ENCODE measurements around the gene GSTA5. TPM values are rescaled to one million over a fixed set of nuclear protein-coding genes. Genes with fewer than 3 reads are reported as not detected.

GSTA5 gene
- total RNA-seq, 1 experiment from 2014 or later, result not detected

DNA sequence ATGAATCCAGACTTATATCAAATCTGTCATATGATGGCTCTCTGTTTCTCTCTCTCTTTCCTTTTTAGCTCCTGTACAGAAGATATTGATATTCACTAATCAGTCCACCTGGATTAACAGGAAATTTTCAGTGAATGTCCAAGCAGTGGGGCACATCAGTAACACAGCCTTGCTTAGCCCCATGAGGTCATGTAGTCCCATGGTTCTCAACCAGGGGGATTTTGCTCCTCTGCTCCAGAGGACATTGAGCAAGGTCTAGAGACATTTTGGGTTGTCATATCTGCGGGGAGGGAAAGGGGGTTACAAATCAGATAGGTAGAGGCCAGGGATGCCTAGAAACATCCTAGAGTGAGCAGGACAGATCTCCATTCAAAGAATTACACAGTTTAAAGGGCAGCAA lies 37.8 kb downstream of the GSTA5 start:
- Mint-ChIP-seq H3K4me1 (peaks cover 7% of the 10 kb centered on the region), H3K4me3 (no peak overlapping the region), H3K9me3 (no peaks in the 10 kb centered on the region), H3K36me3 (no peaks in the 10 kb centered on the region), H3K27ac (no peak overlapping the region), H3K27me3 (ENCODE audit: low read depth) (peaks cover 6% of the 10 kb centered on the region)
- no peak for ATAC-seq
- TF ChIP-seq ZNF232 (CRISPR knock-in tag; IDR thresholded peaks at IDR 0.05), result no peak
- TF ChIP-seq, protein P1, sequence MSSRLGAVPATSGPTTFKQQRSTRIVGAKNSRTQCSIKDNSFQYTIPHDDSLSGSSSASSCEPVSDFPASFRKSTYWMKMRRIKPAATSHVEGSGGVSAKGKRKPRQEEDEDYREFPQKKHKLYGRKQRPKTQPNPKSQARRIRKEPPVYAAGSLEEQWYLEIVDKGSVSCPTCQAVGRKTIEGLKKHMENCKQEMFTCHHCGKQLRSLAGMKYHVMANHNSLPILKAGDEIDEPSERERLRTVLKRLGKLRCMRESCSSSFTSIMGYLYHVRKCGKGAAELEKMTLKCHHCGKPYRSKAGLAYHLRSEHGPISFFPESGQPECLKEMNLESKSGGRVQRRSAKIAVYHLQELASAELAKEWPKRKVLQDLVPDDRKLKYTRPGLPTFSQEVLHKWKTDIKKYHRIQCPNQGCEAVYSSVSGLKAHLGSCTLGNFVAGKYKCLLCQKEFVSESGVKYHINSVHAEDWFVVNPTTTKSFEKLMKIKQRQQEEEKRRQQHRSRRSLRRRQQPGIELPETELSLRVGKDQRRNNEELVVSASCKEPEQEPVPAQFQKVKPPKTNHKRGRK (CRISPR knock-in tag; IDR thresholded peaks at IDR 0.05; ENCODE audit: borderline replicate concordance), result no peak
- no peak for TF ChIP-seq CBFB (CRISPR knock-in tag; IDR thresholded peaks at IDR 0.05; ENCODE audit: low read depth)
- TF ChIP-seq GRHL2 (CRISPR knock-in tag; IDR thresholded peaks at IDR 0.05; ENCODE audit: insufficient replicate concordance, severe bottlenecking), result no peak
- TF ChIP-seq MYBL2 (CRISPR knock-in tag; IDR thresholded peaks at IDR 0.05), result no peak
- TF ChIP-seq PRRX2 (CRISPR knock-in tag; IDR thresholded peaks at IDR 0.05), result no peak
- TF ChIP-seq ETV6 (CRISPR knock-in tag; IDR thresholded peaks at IDR 0.05), result no peak
- no peak for TF ChIP-seq FOXP1 (CRISPR knock-in tag; IDR thresholded peaks at IDR 0.05; ENCODE audit: borderline replicate concordance)
- no peak for TF ChIP-seq SOX15 (CRISPR knock-in tag; IDR thresholded peaks at IDR 0.05)
- no peak for TF ChIP-seq CREM (CRISPR knock-in tag; IDR thresholded peaks at IDR 0.05)
- TF ChIP-seq, protein P2, sequence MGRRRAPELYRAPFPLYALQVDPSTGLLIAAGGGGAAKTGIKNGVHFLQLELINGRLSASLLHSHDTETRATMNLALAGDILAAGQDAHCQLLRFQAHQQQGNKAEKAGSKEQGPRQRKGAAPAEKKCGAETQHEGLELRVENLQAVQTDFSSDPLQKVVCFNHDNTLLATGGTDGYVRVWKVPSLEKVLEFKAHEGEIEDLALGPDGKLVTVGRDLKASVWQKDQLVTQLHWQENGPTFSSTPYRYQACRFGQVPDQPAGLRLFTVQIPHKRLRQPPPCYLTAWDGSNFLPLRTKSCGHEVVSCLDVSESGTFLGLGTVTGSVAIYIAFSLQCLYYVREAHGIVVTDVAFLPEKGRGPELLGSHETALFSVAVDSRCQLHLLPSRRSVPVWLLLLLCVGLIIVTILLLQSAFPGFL (CRISPR knock-in tag; IDR thresholded peaks at IDR 0.05; ENCODE audit: borderline replicate concordance), result no peak
- TF ChIP-seq, protein P3, sequence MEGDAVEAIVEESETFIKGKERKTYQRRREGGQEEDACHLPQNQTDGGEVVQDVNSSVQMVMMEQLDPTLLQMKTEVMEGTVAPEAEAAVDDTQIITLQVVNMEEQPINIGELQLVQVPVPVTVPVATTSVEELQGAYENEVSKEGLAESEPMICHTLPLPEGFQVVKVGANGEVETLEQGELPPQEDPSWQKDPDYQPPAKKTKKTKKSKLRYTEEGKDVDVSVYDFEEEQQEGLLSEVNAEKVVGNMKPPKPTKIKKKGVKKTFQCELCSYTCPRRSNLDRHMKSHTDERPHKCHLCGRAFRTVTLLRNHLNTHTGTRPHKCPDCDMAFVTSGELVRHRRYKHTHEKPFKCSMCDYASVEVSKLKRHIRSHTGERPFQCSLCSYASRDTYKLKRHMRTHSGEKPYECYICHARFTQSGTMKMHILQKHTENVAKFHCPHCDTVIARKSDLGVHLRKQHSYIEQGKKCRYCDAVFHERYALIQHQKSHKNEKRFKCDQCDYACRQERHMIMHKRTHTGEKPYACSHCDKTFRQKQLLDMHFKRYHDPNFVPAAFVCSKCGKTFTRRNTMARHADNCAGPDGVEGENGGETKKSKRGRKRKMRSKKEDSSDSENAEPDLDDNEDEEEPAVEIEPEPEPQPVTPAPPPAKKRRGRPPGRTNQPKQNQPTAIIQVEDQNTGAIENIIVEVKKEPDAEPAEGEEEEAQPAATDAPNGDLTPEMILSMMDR (IDR thresholded peaks at IDR 0.05), result no peak
- no peak for TF ChIP-seq KAT7 (CRISPR knock-in tag; IDR thresholded peaks at IDR 0.05; ENCODE audit: borderline replicate concordance)
- no peak for TF ChIP-seq TCF7 (CRISPR knock-in tag; IDR thresholded peaks at IDR 0.05; ENCODE audit: low read depth)
- TF ChIP-seq ZNF416 (CRISPR knock-in tag; IDR thresholded peaks at IDR 0.05), result no peak
- TF ChIP-seq SMAD3 (CRISPR knock-in tag; IDR thresholded peaks at IDR 0.05; ENCODE audit: borderline replicate concordance), result no peak
- TF ChIP-seq, protein P4, sequence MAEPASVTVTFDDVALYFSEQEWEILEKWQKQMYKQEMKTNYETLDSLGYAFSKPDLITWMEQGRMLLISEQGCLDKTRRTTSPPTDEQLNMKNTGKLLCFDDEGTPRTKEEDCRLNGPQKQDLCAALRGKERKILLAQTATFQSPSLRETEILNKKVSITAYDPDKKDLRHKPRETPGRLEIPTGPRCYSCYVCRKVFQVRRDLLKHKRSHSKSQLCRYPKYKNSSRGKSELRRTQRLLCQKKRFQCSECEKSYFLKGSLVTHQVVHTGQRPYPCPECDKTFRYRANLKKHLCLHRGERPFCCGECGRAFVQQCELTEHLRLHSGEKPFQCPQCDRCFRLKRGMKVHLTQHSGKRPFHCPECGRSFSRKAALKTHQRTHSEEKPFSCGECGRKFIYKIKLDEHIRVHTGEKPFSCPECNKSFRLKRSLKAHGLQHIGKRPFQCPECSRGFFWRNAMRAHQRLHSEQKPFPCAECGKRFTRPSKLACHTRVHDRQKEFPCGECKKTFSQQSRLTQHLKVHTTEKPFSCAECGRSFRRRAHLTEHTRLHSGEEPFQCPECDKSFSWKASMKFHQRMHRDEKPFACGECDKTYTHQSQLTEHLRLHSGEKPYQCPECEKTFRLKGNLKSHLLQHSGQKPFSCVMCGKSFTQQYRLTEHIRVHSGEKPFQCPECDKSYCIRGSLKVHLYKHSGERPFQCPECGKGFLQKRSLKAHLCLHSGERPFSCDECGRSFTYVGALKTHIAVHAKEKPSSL (CRISPR knock-in tag; conservative IDR thresholded peaks at IDR 0.05), result no peak
- no peak for TF ChIP-seq RORB (CRISPR knock-in tag; IDR thresholded peaks at IDR 0.05)
- ChIA-PET CTCF (interaction anchor here (1.5 kb wide), 1 partner anchor 78 kb away, joined by 7 read pairs; no protein-coding TSS in a partner anchor), POLR2A (no interaction called here)
- no peak for DNase-seq (ENCODE audit: low spot score)

DNA sequence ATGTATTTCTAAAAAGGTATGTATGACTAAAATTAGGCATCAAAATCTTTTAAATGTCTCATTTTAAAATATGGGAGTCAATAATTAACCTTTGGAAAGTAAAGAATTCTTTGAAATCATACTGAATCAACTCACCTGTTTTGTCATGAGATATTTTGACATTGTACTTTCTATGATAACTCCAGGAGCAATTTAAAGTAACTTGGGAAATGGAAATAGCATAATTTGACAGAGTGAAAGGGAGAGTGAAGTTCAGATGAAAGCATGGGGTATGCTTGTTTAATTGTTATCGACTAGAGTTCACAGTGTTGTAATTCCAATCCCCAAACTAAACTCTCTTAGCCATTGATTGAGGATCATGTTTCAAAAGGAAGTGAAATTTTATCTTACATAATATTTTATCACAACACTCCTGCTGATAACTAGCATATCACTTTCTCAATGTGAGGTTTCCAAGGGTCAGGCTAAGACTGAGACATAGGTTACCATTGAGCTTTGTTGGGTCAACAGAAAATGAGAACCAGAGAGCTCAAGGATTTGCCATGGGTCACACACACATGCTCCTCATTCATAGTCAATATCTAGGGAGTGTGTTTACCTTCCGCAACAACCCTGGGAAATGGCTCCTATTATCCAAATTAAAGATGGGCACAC lies 39.3 kb downstream of the GSTA5 start:
- Mint-ChIP-seq H3K4me3 (no peak overlapping the region), H3K4me1 (peaks cover 7% of the 10 kb centered on the region), H3K27me3 (ENCODE audit: low read depth) (peaks cover 3% of the 10 kb centered on the region; the same call in 1 of the 2 replicates), H3K27ac (no peak overlapping the region), H3K36me3 (no peaks in the 10 kb centered on the region), H3K9me3 (no peaks in the 10 kb centered on the region)
- ATAC-seq (no peak), DNase-seq (ENCODE audit: low spot score) (no peak)
- ChIA-PET POLR2A (no interaction called here), CTCF (no interaction called here)
- no peak for TF ChIP-seq FOXP1 (CRISPR knock-in tag; IDR thresholded peaks at IDR 0.05; ENCODE audit: borderline replicate concordance)
- no peak for TF ChIP-seq ZNF396 (CRISPR knock-in tag; IDR thresholded peaks at IDR 0.05; ENCODE audit: borderline replicate concordance)
- no peak for TF ChIP-seq EMX1 (CRISPR knock-in tag; IDR thresholded peaks at IDR 0.05)
- no peak for TF ChIP-seq ZNF317 (CRISPR knock-in tag; IDR thresholded peaks at IDR 0.05; ENCODE audit: borderline replicate concordance, low read depth)
- TF ChIP-seq, protein P4 (CRISPR knock-in tag; conservative IDR thresholded peaks at IDR 0.05), result no peak
- TF ChIP-seq HMGA2 (CRISPR knock-in tag; IDR thresholded peaks at IDR 0.05), result no peak
- no peak for TF ChIP-seq KAT7 (CRISPR knock-in tag; IDR thresholded peaks at IDR 0.05; ENCODE audit: borderline replicate concordance)
- TF ChIP-seq, protein P5, sequence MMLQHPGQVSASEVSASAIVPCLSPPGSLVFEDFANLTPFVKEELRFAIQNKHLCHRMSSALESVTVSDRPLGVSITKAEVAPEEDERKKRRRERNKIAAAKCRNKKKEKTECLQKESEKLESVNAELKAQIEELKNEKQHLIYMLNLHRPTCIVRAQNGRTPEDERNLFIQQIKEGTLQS (CRISPR knock-in tag; conservative IDR thresholded peaks at IDR 0.05), result no peak
- TF ChIP-seq MYBL2 (CRISPR knock-in tag; IDR thresholded peaks at IDR 0.05), result no peak
- no peak for TF ChIP-seq NFATC4 (CRISPR knock-in tag; IDR thresholded peaks at IDR 0.05)
- TF ChIP-seq ESRRA (CRISPR knock-in tag; IDR thresholded peaks at IDR 0.05; ENCODE audit: borderline replicate concordance), result no peak
- TF ChIP-seq CREM (CRISPR knock-in tag; IDR thresholded peaks at IDR 0.05), result no peak

Measured in WTC11 (cell line).